Common myeloid progenitor, CD34-positive (primary cell): Measurements from ENCODE around the gene NTNG2.

Source experiments
- CTCF ChIA-PET: fragments of 350-600 bp; sonication (Branson Sonifier 250); formaldehyde crosslinking; loops from one replicate; lab custom pipeline; 2021; ENCODE audit warnings: antibody characterized with exemption; lab: Charles Lee
- POLR2A ChIA-PET: fragments of 350-600 bp; sonication (Branson Sonifier 250); formaldehyde crosslinking; loops from one replicate; lab custom pipeline; 2021; ENCODE audit warnings: antibody characterized with exemption; lab: Charles Lee
- DNase-seq, 3 donors: peaks; one replicate each; pipeline versions ENCODE4 v3.0.0 to v3.0.0-alpha.2; 2013
- H3K27ac ChIP-seq, 2 experiments: 1 replicate in 1 of 2; 2 replicates in 1 of 2; pipeline ENCODE4 v1.7.0; 2013; ENCODE audit warnings: inconsistent platforms in 2 of 2, low read length in 2 of 2, mild to moderate bottlenecking in 2 of 2, low read depth in 1 of 2, moderate library complexity in 1 of 2; ENCODE audit not compliant: severe bottlenecking in 2 of 2, insufficient read depth in 1 of 2, poor library complexity in 1 of 2
- H3K27me3 ChIP-seq, 5 experiments: replicated peaks in 2 of 5; 1 replicate in 3 of 5; 2 replicates in 2 of 5; pipeline versions ENCODE4 v1.6.1 to v1.7.0; 2013; ENCODE audit warnings: low read length in 4 of 5, mild to moderate bottlenecking in 2 of 5, moderate library complexity in 2 of 5, inconsistent platforms in 1 of 5; ENCODE audit not compliant: insufficient read depth in 5 of 5, control insufficient read depth in 4 of 5
- H3K36me3 ChIP-seq, 4 experiments: 1 replicate in 2 of 4; 2 replicates in 2 of 4; pipeline versions ENCODE4 v1.6.1 to v1.7.0; 2013; ENCODE audit warnings: low read length in 3 of 4, control low read depth in 1 of 4, mild to moderate bottlenecking in 1 of 4; ENCODE audit not compliant: control insufficient read depth in 4 of 4, insufficient read depth in 4 of 4
- H3K4me1 ChIP-seq, 4 experiments: 1 replicate in 3 of 4; 2 replicates in 1 of 4; pipeline versions ENCODE4 v1.6.1 to v1.7.1; 2013; ENCODE audit warnings: low read length in 3 of 4, mild to moderate bottlenecking in 3 of 4, control low read depth in 1 of 4, inconsistent platforms in 1 of 4, moderate library complexity in 1 of 4; ENCODE audit not compliant: control insufficient read depth in 4 of 4, insufficient read depth in 4 of 4; ENCODE audit errors: control extremely low read depth in 1 of 4
- H3K4me3 ChIP-seq, 7 experiments: 1 replicate in 4 of 7; 2 replicates in 3 of 7; pipeline versions ENCODE4 v1.5.1 to v1.7.0; 2013; ENCODE audit warnings: mild to moderate bottlenecking in 7 of 7, low read length in 6 of 7, moderate library complexity in 6 of 7, inconsistent platforms in 2 of 7, low read depth in 2 of 7, control low read depth in 1 of 7; ENCODE audit not compliant: insufficient read depth in 4 of 7, control insufficient read depth in 1 of 7; ENCODE audit errors: extremely low read depth in 1 of 7
- H3K9me3 ChIP-seq, 5 experiments: 1 replicate in 4 of 5; 2 replicates in 1 of 5; pipeline versions ENCODE4 v1.6.1 to v1.7.1; 2013; ENCODE audit warnings: low read length in 4 of 5, mild to moderate bottlenecking in 2 of 5, inconsistent platforms in 1 of 5, low read depth in 1 of 5, moderate library complexity in 1 of 5; ENCODE audit not compliant: control insufficient read depth in 4 of 5, insufficient read depth in 2 of 5; ENCODE audit errors: control extremely low read depth in 1 of 5
- WGBS: methylation state at CpG from one replicate; pipeline ENCODE4 v1.1.5; 2013; ENCODE audit not compliant: insufficient coverage; 5-methylcytosine and 5-hydroxymethylcytosine counted together

NTNG2 gene

DNA sequence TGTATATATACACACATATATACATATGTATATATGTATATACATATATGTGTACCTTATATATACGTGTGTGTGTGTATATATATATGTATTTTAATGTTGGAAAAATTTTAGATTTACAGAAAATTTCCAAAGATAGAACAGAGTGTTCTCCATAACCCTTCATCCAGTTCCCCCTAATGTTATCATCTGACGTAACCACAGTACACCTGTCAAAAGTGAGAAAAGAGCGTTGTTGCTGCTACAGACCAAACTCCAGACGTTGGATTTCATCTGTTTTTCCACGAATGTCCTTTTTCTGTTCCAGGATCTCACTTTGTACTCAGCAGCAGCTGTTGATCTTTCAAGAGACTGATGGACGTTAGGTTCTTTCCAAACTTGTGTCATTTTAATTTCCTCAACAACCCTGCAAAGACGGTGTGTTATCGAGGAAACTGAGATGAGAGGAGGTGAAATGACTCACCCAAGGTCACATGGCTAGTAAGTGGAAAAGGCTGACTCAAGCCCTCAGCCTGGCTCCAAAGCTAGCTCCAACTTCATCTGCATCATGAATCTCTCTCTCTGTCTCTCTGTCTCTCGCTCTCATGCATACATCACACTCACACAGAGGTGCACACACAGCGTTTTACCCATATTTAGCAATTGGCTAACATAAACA is 17.0 kb upstream of the NTNG2 start:
- 94% methylated on average over 8 of the region's 10 CpGs for WGBS
- Histone ChIP-seq H3K36me3 (no peaks in the 10 kb centered on the region), H3K27ac (no peak overlapping the region), H3K4me3 (no peak overlapping the region), H3K27me3 (peaks cover 0 to 69% (median 17%) of the 10 kb centered on the region in 5 experiments), H3K4me1 (peaks cover 0 to 9% (median 2%) of the 10 kb centered on the region in 4 experiments), H3K9me3 (no peaks in the 10 kb centered on the region)
- CTCF ChIA-PET = no interaction called here
- POLR2A ChIA-PET = interaction anchor here (0.6 kb wide), 1 partner anchor 115 kb away, joined by 5 read pairs; no protein-coding TSS in a partner anchor
- no peak for DNase-seq

- WGBS = 91% methylated on average over 12 of the region's 12 CpGs
- Histone ChIP-seq H3K27ac (no peak overlapping the region), H3K9me3 (no peaks in the 10 kb centered on the region), H3K4me3 (no peak overlapping the region), H3K4me1 (peaks cover 0 to 9% (median 2%) of the 10 kb centered on the region in 4 experiments), H3K27me3 (peaks cover 0 to 68% (median 12%) of the 10 kb centered on the region in 5 experiments), H3K36me3 (no peaks in the 10 kb centered on the region)
- CTCF ChIA-PET = interaction anchor here (1.4 kb wide), 1 partner anchor 24 kb away, joined by 6 read pairs; no protein-coding TSS in a partner anchor
- DNase-seq = no peak
- POLR2A ChIA-PET = no interaction called here
These were observed 15.8 kb upstream of the NTNG2 start for GRCh38 chr9:132146039-132146438.

DNA sequence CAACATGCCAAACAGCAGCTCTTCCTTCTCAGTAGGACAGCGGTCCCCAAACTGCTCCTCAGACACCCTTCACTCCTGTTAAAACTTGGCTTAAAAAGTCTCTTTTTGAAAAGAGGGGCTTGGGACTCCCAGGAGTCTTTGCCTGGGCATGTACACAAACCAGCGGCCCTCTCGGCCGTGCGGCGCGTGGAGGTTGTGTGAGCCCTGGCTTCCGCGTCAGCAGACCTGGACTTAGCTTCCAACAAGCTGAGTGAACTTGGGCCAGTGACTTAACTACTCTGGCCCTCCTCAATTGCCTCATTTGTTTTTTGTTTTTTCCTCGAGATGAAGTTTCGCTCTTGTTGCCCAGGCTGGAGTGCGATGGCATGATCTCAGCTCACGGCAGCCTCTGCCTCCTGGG is 15.3 kb upstream of the NTNG2 start:
- H3K36me3 ChIP-seq = no peaks in the 10 kb centered on the region
- no peak overlapping the region for H3K4me3 ChIP-seq
- ChIA-PET CTCF (interaction anchor here (1.4 kb wide), 1 partner anchor 23 kb away, joined by 6 read pairs; no protein-coding TSS in a partner anchor), POLR2A (no interaction called here)
- H3K4me1 ChIP-seq = peaks cover 0 to 4% (median 1%) of the 10 kb centered on the region in 4 experiments
- H3K27me3 ChIP-seq = peaks cover 0 to 70% (median 17%) of the 10 kb centered on the region in 5 experiments
- no peak overlapping the region for H3K27ac ChIP-seq
- H3K9me3 ChIP-seq = no peaks in the 10 kb centered on the region
- 94% methylated on average over 12 of the region's 13 CpGs for WGBS
- no peak for DNase-seq

GRCh38 chr9:132147331-132147730 is 14.5 kb upstream of the NTNG2 start:
- H3K27me3 ChIP-seq = peaks cover 0 to 69% (median 16%) of the 10 kb centered on the region in 5 experiments
- ChIA-PET POLR2A (no interaction called here), CTCF (no interaction called here)
- no peak overlapping the region for H3K27ac ChIP-seq
- 53% methylated on average over 2 of the region's 4 CpGs for WGBS
- no peak for DNase-seq
- no peaks in the 10 kb centered on the region for H3K4me1 ChIP-seq
- H3K9me3 ChIP-seq = no peaks in the 10 kb centered on the region
- H3K4me3 ChIP-seq = no peak overlapping the region
- H3K36me3 ChIP-seq = no peaks in the 10 kb centered on the region

GRCh38 chr9:132147839-132148238 is 14.0 kb upstream of the NTNG2 start:
- no peak overlapping the region for H3K4me3 ChIP-seq
- H3K9me3 ChIP-seq = no peaks in the 10 kb centered on the region
- no peaks in the 10 kb centered on the region for H3K4me1 ChIP-seq
- CTCF ChIA-PET = no interaction called here
- POLR2A ChIA-PET = no interaction called here
- WGBS = 96% methylated on average over 7 of the region's 8 CpGs
- no peak overlapping the region for H3K27ac ChIP-seq
- no peak for DNase-seq
- H3K36me3 ChIP-seq = no peaks in the 10 kb centered on the region
- H3K27me3 ChIP-seq = peaks cover 0 to 65% (median 13%) of the 10 kb centered on the region in 5 experiments

- Histone ChIP-seq H3K27me3 (peaks cover 2 to 58% (median 18%) of the 10 kb centered on the region in 5 experiments), H3K27ac (no peak overlapping the region), H3K9me3 (no peaks in the 10 kb centered on the region), H3K36me3 (no peaks in the 10 kb centered on the region), H3K4me1 (no peaks in the 10 kb centered on the region), H3K4me3 (no peak overlapping the region)
- 78% methylated on average over 10 of the region's 10 CpGs for WGBS
- DNase-seq = no peak
- ChIA-PET POLR2A (no interaction called here), CTCF (no interaction called here)
These were observed 11.6 kb upstream of the NTNG2 start for GRCh38 chr9:132150256-132150655.

DNA sequence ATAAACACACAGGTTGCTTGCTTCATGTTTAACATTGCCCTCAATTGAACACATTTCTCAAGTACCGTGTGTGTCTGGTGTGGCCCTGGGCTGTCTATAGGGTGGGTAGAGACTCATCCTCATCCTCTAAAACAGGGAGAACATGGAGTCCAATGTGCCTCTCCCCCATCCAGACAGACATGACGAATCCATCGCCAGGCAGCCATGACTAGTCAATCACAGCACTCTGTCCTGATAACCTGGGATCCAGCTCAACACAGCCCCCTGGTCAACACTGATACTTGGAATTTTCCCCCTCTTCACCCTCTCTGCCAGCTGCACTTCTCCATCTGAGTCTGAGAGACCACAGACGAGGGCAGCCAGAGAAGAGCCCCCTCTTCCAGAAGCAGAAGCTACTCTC is 10.7 kb upstream of the NTNG2 start:
- Histone ChIP-seq H3K4me3 (no peak overlapping the region), H3K27me3 (peaks cover 2 to 59% (median 21%) of the 10 kb centered on the region in 5 experiments), H3K36me3 (no peaks in the 10 kb centered on the region), H3K4me1 (no peaks in the 10 kb centered on the region), H3K9me3 (no peaks in the 10 kb centered on the region), H3K27ac (no peak overlapping the region)
- 100% methylated on average over 1 of the region's 4 CpGs for WGBS
- no peak for DNase-seq
- ChIA-PET CTCF (interaction anchor here (0.5 to 1.8 kb wide), 2 partner anchors 13 to 148 kb away, joined by 4 to 6 read pairs; no protein-coding TSS in a partner anchor), POLR2A (no interaction called here)
